Choroid plexus epithelial cell (primary cell): ENCODE results near the gene AMMECR1.
"Not testable (repeated sequence)": the region's sequence is repeated elsewhere in the genome, so short reads cannot be mapped to it uniquely, and the experiment has no call there.

Experiments used
- DNase-seq: peaks from one replicate; pipeline ENCODE4 v3.0.0-alpha.2; 2010; ENCODE audit warnings: low read depth
- H3K4me3 ChIP-seq: 2 replicates; pipeline ENCODE4 v1.5.1; 2011; ENCODE audit warnings: low read depth, mild to moderate bottlenecking, control low read depth, low read length, moderate library complexity
- CTCF ChIP-seq: conservative IDR thresholded peaks from 2 replicates; pipeline ENCODE4 v1.5.1; 2011; ENCODE audit warnings: low read depth, mild to moderate bottlenecking, control low read depth, inconsistent platforms, low read length, moderate library complexity

AMMECR1 gene

GRCh38 chrX:110338935-110339334 is 21.1 kb upstream of the AMMECR1 start:
- no peak for DNase-seq
- TF ChIP-seq CTCF = no peak

GRCh38 chrX:110333458-110333857 is 15.6 kb upstream of the AMMECR1 start:
- not testable (repeated sequence) for H3K4me3 ChIP-seq, DNase-seq

More at GRCh38 chrX:110338935-110339334, 21.1 kb upstream of the AMMECR1 start:
- no peak overlapping the region for H3K4me3 ChIP-seq

- H3K4me3 ChIP-seq = no peak overlapping the region
- no peak for DNase-seq
- TF ChIP-seq CTCF = no peak
Measured at GRCh38 chrX:110331444-110332030, 13.7 kb upstream of the AMMECR1 start.

GRCh38 chrX:110328613-110329012 is 10.7 kb upstream of the AMMECR1 start:
- not testable (repeated sequence) for DNase-seq, H3K4me3 ChIP-seq

GRCh38 chrX:110327336-110327735 is 9.5 kb upstream of the AMMECR1 start:
- no peak for DNase-seq
- TF ChIP-seq CTCF = no peak
- H3K4me3 ChIP-seq = no peak overlapping the region

- H3K4me3 ChIP-seq = no peak overlapping the region
- DNase-seq = no peak
- no peak for TF ChIP-seq CTCF
Measured at GRCh38 chrX:110326712-110327111, 8.8 kb upstream of the AMMECR1 start.

- DNase-seq = no peak
- H3K4me3 ChIP-seq = no peak overlapping the region
- TF ChIP-seq CTCF = no peak
Measured at GRCh38 chrX:110322603-110323002, 4.7 kb upstream of the AMMECR1 start.

GRCh38 chrX:110321670-110322069 is 3.8 kb upstream of the AMMECR1 start:
- no peak for TF ChIP-seq CTCF
- no peak overlapping the region for H3K4me3 ChIP-seq
- DNase-seq = no peak
